Measurements from ENCODE around the gene CAMK1D.

CAMK1D gene

DNA sequence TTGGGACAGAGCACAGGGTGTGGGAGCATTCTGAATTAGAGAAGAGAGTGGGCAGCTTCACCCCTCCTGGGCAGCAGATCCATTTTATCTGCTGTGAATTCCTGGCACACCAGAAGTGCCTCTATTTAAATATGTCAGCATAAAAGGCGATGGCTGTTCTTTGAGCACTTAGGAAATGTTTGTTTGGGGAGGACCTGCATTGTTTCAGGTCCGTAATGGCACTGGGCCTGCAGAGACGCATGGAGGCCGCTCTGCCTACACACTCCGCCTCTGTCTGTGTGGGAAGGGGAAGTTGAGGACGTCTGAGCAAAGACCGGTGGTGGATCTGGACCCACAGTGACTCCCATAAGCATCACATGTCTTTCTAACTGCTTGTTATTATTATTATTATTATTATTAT, 253.2 kb downstream of the CAMK1D start (continued):
- TF ChIP-seq, protein P1, sequence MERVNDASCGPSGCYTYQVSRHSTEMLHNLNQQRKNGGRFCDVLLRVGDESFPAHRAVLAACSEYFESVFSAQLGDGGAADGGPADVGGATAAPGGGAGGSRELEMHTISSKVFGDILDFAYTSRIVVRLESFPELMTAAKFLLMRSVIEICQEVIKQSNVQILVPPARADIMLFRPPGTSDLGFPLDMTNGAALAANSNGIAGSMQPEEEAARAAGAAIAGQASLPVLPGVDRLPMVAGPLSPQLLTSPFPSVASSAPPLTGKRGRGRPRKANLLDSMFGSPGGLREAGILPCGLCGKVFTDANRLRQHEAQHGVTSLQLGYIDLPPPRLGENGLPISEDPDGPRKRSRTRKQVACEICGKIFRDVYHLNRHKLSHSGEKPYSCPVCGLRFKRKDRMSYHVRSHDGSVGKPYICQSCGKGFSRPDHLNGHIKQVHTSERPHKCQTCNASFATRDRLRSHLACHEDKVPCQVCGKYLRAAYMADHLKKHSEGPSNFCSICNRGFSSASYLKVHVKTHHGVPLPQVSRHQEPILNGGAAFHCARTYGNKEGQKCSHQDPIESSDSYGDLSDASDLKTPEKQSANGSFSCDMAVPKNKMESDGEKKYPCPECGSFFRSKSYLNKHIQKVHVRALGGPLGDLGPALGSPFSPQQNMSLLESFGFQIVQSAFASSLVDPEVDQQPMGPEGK (CRISPR knock-in tag; IDR thresholded peaks at IDR 0.05; ENCODE audit: borderline replicate concordance): no peak
- TF ChIP-seq ESRRG (CRISPR knock-in tag; IDR thresholded peaks at IDR 0.05) (no peak), TCF4 (CRISPR knock-in tag; IDR thresholded peaks at IDR 0.05; ENCODE audit: borderline replicate concordance) (no peak), BACH2 (CRISPR knock-in tag; IDR thresholded peaks at IDR 0.05; ENCODE audit: borderline replicate concordance) (no peak), ZNF565 (CRISPR knock-in tag; conservative IDR thresholded peaks at IDR 0.05; ENCODE audit: low read depth) (no peak)

GRCh38 chr10:12603766-12604470, 254.6 kb downstream of the CAMK1D start:
- ATAC-seq: no peak
- no peak for TF ChIP-seq BACH2 (CRISPR knock-in tag; IDR thresholded peaks at IDR 0.05; ENCODE audit: borderline replicate concordance)
- no peak for TF ChIP-seq SNAI2 (CRISPR knock-in tag; IDR thresholded peaks at IDR 0.05)
- no peak for TF ChIP-seq ZNF565 (CRISPR knock-in tag; conservative IDR thresholded peaks at IDR 0.05; ENCODE audit: low read depth)
- no peak for TF ChIP-seq ISL1 (CRISPR knock-in tag; IDR thresholded peaks at IDR 0.05)

- TF ChIP-seq ZC3H10 (CRISPR knock-in tag; IDR thresholded peaks at IDR 0.05) (no peak), OSR1 (CRISPR knock-in tag; IDR thresholded peaks at IDR 0.05) (no peak), ARNTL (CRISPR knock-in tag; IDR thresholded peaks at IDR 0.05; ENCODE audit: borderline replicate concordance, low read depth) (no peak), GLIS3 (CRISPR knock-in tag; IDR thresholded peaks at IDR 0.05) (no peak), ESRRG (CRISPR knock-in tag; IDR thresholded peaks at IDR 0.05) (no peak), ZNF8 (CRISPR knock-in tag; IDR thresholded peaks at IDR 0.05) (no peak), ZFP3 (CRISPR knock-in tag; IDR thresholded peaks at IDR 0.05) (no peak)
- ATAC-seq: peak; percentile 64
These were observed 256.4 kb downstream of the CAMK1D start for GRCh38 chr10:12605580-12606405.

- TF ChIP-seq ZFP3 (CRISPR knock-in tag; IDR thresholded peaks at IDR 0.05) (no peak), PPARA (CRISPR knock-in tag; IDR thresholded peaks at IDR 0.05; ENCODE audit: borderline replicate concordance) (no peak), RARB (CRISPR knock-in tag; IDR thresholded peaks at IDR 0.05) (no peak), TOX (CRISPR knock-in tag; IDR thresholded peaks at IDR 0.05; ENCODE audit: borderline replicate concordance) (no peak), ZNF565 (CRISPR knock-in tag; conservative IDR thresholded peaks at IDR 0.05; ENCODE audit: low read depth) (no peak), ESRRG (CRISPR knock-in tag; IDR thresholded peaks at IDR 0.05) (no peak), TSHZ2 (CRISPR knock-in tag; IDR thresholded peaks at IDR 0.05) (no peak), ARNTL (CRISPR knock-in tag; IDR thresholded peaks at IDR 0.05; ENCODE audit: borderline replicate concordance, low read depth) (no peak), ZC3H10 (CRISPR knock-in tag; IDR thresholded peaks at IDR 0.05) (no peak), TCF4 (CRISPR knock-in tag; IDR thresholded peaks at IDR 0.05; ENCODE audit: borderline replicate concordance) (no peak), OSR1 (CRISPR knock-in tag; IDR thresholded peaks at IDR 0.05) (no peak), ISL1 (CRISPR knock-in tag; IDR thresholded peaks at IDR 0.05) (no peak), POU6F1 (CRISPR knock-in tag; IDR thresholded peaks at IDR 0.05; ENCODE audit: borderline replicate concordance, low read depth) (no peak), SNAI2 (CRISPR knock-in tag; IDR thresholded peaks at IDR 0.05) (no peak), ZNF8 (CRISPR knock-in tag; IDR thresholded peaks at IDR 0.05) (no peak), CSDC2 (CRISPR knock-in tag; IDR thresholded peaks at IDR 0.05) (no peak), BACH2 (CRISPR knock-in tag; IDR thresholded peaks at IDR 0.05; ENCODE audit: borderline replicate concordance) (no peak)
- TF ChIP-seq, protein P2, sequence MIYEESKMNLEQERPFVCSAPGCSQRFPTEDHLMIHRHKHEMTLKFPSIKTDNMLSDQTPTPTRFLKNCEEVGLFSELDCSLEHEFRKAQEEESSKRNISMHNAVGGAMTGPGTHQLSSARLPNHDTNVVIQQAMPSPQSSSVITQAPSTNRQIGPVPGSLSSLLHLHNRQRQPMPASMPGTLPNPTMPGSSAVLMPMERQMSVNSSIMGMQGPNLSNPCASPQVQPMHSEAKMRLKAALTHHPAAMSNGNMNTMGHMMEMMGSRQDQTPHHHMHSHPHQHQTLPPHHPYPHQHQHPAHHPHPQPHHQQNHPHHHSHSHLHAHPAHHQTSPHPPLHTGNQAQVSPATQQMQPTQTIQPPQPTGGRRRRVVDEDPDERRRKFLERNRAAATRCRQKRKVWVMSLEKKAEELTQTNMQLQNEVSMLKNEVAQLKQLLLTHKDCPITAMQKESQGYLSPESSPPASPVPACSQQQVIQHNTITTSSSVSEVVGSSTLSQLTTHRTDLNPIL (CRISPR knock-in tag; IDR thresholded peaks at IDR 0.05; ENCODE audit: low read depth): no peak
- TF ChIP-seq, protein P3, sequence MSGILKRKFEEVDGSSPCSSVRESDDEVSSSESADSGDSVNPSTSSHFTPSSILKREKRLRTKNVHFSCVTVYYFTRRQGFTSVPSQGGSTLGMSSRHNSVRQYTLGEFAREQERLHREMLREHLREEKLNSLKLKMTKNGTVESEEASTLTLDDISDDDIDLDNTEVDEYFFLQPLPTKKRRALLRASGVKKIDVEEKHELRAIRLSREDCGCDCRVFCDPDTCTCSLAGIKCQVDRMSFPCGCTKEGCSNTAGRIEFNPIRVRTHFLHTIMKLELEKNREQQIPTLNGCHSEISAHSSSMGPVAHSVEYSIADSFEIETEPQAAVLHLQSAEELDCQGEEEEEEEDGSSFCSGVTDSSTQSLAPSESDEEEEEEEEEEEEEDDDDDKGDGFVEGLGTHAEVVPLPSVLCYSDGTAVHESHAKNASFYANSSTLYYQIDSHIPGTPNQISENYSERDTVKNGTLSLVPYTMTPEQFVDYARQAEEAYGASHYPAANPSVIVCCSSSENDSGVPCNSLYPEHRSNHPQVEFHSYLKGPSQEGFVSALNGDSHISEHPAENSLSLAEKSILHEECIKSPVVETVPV (CRISPR knock-in tag; IDR thresholded peaks at IDR 0.05): no peak
- TF ChIP-seq, protein P1 (CRISPR knock-in tag; IDR thresholded peaks at IDR 0.05; ENCODE audit: borderline replicate concordance): no peak
- no peak for ATAC-seq
These were observed 257.1 kb downstream of the CAMK1D start for GRCh38 chr10:12606461-12606860.

All from SK-N-SH treated with all-trans-retinoic acid at 6 μM for 48 hours (cell line).